ENCODE data around the gene PRKCZ.

Gene PRKCZ

DNA sequence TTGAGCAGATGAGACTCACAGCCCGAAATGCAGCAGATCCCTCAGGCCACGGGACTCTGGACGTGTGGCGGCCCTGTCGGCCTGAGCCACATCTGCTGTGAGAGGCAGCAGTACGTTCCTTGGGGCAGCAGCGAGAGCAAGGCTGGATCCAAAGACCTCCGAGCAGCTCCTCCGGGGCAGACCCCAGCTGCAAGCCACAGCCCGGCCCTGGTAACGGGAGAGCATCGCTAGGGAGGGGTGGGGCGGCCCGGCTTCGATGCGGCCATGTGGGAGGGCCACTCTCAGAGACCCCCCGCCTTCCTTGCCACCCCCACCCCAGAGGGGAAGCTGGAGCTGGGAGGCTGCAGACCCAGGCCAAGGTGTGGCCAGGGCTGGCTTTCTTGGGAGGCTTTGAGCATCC is 17.8 kb downstream of the PRKCZ start:
- no peak for DNase-seq

DNA sequence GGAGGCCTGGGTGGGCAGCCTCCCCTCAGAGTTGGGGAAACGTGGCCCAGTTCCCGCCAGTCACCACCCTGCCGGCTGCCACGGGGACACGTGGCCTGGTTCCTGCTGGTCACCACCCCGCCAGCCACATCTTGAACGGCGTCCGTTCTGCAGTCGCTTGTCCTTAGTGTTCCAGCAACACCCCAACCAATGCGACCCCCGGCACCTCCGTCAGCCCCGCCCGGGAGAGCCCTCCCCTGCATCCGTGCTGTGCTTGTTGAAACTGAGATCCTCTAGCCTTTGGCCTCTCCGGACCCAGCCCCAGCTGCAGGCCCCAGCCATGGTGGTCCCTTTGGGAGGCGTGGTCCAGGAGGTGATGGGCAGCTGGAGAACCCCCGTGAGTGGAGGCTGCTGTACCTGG is 18.7 kb downstream of the PRKCZ start:
- no peak for DNase-seq

DNA sequence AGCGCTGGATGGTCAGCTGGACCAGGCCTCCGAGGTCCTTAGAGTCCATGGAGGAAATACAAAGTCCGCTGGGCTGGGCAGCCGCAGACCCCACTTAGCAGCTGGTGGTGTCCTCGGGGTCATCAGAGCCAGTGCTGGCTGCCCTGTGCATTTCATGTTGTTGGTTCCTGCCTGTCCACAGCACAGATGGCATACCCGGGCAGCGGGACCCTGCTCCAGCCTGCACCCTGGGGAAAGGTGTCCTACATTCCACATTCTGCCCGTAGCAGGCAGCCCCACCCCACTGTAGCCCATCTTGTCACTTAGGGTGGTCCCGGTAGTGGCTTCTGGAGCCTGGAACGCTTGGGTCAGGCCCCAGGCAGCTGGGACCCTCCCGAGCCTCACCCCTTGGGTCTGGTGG is 19.8 kb downstream of the PRKCZ start:
- DNase-seq, result no peak

DNA sequence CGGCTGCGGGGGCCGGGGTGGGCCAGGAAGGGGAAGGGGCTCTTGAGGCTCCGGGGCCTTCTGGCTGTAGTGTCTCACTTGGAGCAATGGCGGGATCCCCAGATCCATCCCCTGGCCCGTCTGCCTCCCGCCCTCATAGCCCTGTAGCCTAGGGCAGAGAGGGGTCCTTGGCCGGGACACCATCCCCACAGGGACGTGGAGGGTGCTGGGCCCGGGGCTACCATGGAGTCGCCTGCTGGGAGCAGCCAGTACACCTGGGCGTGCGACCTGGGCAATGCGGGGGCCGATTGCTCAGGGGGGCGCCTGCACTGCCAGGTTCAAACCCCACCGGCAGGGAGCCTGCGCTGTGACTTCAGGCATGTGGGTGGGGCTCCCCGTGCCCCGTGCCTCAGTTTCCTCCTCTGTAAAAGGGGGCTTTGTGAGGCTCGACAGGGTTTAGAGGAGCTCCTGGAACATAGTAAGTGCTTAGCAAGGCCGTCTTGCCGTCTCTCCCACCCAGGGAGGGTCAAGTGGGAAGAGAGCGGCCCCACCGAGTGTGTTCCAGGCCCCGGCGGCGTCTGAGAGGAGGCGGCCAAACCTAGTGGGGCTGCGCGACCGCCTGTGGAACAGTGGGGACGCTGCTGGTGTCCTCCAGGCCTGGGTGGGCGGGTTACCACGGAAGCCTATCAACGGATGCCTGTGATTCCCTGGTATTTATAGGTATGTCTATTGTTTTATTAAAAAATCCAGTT is 20.8 kb downstream of the PRKCZ start:
- no peak for DNase-seq

DNA sequence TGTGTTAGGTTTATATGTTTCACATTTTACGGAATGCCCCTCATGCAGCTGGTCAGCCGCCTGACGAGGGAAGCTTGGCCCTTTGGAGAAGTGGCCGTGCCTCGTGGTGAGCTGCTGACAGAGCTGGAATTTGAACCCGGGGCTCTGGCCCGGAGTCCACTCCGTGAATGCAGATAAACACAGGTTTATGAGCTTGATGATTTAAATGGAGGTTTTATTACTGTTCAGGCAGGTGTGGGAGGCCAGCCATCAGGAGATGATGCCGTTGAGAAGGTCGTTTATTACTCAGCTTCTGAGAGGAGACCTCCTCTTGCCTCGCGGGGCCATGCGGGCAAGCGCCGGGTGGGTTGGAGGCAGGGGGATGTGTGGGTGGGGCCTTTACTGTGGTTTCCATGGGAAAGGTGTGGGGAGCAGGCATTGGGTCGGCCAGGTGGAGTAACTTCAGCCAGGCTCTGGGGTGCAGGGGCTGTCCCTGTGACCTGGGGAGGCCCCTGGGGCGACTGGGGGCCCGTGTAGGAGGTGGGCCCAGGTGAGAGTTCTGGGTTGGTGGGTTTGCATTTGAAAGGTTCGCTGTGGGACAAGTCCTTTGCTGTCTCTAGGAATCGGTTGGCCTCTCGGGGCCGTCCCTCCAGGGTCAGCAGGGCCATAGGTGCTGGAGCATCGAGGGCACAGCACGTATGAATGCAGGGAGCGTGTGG is 22.0 kb downstream of the PRKCZ start:
- no peak for DNase-seq

DNA sequence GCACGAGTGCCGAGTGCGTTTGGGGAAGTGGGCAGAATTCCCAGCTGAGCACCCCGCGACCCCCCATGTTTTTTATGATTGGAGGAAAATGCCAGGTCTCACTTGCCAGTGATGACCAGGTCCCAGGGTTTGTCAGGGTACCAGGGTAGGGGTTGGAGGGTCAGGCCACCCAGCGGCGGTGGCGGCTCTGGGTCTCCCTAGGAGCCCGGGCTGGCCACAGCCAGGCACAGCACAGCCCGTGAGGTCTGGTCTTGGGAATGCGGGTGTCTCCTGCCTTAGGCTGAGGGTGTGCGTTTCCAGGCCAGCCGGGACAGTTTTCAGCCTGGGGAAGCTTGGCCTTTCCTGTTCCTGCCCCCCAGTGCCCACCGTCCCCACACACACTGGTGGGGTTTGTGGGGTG is 22.7 kb downstream of the PRKCZ start:
- no peak for DNase-seq

DNA sequence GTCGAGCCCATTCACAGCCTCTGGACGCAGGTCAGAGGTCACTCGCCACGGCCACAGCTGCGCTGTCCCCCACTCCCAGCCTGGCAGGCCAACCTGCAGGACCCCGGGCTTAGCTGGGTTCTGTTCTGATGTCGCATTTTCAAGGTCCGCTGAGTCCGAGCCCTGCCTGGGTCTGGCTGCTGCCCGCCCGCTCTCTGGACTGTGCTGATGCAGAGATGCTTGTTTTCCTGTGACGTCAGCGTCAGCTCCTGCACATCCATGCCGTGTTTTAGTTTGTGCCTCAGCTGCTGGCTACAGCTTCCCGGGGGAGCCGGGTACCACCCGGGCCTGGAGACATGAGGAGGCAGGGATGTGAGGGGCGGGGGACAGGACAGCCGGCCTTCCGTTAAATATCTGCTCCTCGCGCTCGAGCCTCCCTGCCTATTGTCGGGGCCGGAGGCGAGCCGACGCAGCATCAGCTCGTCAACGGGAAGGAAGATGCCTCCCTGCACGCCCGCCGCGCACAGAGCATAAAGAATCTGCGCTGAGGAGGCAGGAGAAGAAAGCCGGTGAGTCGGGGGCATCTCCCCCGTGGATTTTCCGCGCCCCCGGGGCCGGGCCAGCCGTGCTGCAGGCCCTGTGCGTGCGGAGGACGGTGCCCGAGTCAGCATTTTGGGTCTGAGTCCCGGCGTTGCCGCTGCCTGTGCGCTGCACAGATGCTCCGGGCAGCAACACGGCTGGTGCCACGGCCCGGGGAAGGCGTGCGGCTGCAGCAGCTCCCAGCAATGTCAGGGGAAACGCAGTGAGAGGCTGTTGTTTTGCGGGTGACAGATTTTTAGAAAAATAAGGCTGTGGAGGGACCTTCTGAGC is 23.4 kb downstream of the PRKCZ start:
- no peak for DNase-seq

DNA sequence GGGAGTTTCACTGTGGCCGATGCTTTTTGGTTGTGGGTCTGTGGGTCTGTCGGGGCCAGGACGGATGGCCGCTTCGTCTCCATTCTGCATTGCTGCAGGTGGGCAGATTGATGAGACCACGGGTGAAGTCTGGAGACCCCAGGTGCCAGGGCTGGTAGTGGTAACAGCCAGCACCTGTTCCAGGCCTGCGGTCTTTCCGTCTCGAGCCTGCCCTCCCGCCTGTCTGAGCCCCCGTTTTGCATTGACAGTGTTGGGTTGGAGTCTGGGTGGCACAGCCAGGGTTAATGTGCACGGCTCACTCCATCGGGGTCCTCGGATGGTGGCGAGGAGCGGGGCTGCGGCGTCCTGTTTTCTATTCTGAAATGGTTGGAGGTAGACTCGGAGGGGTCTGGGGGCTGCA is 24.2 kb downstream of the PRKCZ start:
- no peak for DNase-seq

DNA sequence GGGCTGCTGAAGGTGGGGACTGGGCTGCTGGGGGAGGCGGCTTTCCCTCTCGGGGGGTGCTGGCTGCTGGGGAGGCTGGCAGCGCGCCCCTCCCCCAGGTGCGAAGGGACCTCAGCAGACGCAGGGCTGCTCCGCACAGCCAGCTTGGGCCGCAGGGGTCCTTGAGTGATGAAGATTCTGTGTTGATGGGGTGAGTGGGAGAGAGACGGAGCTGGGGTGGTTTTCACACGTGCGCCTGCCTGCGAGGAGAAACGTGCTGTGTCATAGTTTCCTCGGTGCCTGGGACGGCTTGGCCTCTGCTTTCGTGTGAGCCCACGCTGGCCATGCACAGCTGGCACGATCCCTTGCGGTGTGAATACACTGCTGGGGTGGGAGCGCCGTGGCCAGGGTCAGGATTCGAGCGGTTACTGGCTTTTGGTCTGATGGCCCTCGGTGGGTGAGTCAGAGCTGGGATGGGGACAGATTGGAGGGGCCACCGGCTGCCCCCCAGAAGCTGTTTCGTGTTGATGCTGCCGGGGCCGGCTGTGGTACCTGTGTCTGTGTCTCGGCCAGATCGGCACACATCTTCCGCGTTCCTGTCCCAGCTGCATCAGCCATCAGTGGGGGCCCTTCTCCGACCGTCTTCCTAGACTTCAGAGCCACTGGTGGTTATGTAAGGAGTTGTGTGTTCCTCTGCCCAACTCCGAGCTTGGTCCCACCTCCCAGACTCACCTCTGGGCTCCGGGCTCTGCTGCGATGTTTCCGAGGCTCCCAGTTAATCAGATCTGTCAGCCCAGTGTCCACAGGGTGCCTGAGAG is 24.9 kb downstream of the PRKCZ start:
- no peak for DNase-seq

DNA sequence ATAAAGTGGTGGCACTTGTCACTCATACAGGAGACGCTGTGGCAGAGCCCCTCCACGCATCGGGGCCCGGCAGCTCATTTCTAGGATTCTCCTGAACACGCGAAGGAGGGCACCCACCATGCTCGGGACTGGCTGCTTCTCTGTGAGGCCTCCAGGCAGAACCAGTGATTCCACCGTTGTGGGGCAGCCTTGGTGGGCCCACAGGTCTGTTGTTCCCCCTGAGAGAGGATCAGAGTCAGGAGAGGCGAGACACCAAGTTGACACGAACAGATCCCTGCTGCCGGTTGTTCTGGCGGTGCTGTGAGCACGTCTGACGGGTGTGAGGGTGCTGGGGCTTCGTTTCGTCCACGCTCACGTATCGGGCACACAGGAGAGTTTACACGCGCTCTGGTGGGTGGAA is 26.6 kb downstream of the PRKCZ start:
- no peak for DNase-seq

DNA sequence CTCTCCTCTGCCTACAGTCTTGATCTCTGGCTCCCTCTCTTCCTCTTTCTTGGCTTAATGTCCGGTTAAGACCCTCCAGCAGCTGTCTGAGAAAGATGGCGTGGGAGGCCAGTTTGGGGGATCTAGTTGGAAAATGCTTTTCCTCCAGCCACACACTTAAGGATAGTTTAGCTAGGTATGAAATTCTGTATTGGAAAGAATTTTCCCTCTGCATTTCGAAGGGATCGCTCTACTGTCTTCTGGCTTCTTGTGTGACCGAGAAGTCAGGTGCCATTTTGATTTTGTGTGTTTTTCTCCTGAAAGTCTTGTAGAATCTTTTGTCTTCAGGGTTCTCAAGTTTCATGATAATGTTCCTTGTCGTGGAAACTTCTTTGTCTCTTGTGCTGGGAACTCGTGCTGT is 28.0 kb downstream of the PRKCZ start:
- no peak for DNase-seq

DNA sequence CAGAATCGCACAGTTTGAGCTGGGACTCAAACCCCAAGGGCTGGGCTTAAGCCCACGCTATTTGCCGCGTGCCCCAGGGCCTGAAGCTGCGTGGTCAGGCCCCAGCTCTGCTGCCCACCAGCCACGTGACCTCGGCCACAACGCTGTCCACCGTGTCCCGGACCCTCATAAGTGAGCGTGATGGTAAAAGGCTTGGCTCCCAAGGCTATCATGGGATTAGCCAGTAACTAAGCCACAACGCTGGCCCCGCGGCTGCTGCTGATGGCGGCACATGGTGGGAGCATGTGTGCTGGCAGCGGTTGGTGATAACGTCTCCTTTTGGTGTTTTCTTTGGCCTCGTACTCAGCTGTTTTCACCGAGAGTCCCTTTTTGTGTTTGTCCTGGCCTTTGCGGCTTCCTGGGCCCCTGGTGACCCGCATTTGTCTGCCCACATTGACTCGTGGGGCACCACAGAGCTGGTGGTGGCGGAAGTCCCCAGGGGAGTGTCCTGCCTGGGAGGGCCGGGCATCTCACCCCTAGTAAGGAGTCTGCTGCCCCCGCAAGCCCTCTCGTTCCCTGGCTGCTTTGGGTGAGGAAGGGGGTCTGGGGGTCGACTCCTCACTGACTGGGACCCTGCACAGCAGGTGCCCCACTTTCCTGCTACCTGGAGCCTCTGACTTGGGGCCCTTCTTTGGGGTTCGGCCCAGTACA is 29.3 kb downstream of the PRKCZ start:
- DNase-seq, result no peak

DNA sequence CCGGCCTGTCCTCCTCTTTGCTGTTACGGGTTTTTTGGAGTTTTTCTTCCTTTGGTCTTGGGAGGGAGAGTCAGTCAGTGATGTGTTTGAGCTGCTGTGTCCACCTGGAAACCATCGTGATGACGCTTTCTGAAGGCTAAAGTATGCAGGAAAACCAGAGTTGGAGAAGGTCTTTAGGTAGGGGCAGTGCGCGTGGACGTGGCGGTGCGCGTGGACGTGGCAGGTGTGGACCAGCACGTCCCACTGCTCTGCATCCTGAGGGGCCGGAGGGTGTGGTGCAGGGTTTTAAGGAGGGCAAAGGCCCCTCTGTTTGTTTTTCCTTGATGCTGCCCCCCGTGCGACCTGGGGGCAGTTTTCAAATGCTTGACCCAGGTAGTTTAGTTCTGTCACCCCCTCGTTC is 29.9 kb downstream of the PRKCZ start:
- no peak for DNase-seq

DNA sequence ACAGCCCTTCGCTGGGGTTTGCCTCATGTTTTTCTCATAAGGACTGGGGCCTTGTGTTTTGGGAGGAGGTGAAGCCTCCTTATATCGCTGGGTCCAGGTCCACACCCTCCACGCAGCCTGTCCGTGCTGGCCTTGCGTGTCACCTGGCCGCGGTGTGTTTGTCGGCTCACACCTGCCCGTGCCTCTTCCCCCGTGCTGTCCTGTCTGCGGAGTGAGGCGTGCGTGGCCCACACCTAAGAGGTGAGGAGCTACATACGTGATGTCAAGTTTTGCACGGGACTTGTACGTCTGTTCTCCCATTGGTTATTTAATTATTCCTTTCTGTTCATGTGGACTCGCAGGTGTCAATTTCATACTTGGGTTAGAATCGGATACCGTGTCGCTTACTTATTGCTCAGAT is 30.7 kb downstream of the PRKCZ start:
- DNase-seq, result no peak

DNA sequence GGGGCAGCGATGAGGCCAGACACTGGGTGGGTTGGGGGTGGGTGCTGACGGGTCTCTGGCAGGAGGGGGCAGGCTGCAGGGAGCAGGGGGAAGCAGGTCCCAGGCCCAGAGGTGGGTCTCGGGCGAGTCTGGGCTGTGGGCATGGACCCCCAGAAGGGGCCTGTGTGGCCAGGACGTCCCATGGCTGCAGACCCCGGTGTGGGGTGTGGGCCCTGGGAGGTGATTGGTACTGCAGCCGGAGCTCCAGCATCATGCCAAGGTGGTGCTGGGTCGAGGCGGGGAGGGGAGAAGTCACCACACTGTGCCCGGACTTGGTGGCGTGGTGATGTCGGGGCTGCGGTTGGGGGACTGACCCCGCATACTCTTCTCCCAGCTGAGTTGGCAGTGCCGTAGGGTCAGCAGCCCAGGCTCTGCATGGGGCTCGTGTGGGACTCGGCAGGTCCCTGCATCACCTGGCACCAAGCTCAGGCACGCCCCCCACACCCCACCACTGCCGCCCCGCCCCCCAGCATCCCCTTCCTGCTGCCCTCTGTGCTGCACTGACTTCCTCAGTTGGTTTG is 31.2 kb downstream of the PRKCZ start:
- DNase-seq, result no peak

DNA sequence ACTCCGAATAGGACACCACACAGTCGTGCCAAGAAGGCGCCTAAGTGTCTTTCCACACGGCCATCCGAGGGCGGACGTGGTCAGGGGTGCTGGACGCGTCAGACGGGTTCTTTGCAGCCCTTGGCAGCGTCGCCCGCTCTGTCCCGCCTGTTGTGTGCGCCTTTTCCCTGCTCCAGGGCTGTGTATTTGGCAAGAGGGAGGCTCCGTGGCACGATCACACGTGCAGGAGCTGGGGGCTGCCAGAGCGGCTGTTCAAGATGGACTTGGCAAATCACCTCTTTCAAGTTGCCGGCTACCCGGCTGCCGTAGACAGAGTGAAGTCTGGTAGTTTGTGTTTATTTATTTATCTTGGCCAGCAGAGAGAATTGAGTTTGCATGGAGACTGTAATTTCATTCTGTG is 31.9 kb downstream of the PRKCZ start:
- DNase-seq, result no peak

DNA sequence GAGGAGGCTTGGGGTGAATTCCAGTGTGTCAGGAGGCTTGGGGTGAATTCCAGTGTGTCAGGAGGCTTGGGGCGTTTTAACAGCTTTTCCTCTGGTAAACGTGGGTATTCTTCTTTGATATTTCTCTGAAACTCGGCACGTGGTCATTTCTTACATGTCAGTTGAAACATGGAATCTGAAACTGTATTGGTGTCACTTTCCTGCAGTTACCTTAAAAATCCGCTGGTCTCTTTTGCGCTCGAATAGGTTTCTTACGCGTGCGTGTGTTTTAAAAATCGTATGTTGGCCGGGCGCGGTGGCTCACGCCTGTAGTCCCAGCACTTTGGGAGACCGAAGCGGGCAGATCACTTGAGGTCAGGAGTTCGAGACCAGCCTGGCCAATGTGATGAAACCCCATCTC is 33.5 kb downstream of the PRKCZ start:
- no peak for DNase-seq

DNA sequence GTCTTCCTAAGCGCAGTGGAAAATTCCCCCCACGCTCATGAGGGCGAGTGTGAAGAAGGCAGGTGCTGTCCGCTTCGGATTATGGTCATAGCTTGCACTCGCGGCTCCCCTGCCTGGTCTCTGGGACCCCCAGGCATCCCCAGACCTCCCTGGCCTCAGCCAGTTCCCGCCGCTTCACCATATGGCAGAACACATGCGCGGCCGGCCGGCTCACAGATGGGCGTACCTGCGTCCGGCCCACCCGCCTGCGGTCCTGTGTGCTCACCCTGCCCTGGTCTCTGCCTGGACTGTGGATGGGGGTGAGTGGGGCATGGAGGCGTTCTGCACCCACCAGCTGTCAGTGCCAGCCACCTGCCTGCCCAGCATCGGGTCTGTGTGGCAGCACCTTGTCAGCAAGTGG is 34.1 kb downstream of the PRKCZ start:
- no peak for DNase-seq

DNA sequence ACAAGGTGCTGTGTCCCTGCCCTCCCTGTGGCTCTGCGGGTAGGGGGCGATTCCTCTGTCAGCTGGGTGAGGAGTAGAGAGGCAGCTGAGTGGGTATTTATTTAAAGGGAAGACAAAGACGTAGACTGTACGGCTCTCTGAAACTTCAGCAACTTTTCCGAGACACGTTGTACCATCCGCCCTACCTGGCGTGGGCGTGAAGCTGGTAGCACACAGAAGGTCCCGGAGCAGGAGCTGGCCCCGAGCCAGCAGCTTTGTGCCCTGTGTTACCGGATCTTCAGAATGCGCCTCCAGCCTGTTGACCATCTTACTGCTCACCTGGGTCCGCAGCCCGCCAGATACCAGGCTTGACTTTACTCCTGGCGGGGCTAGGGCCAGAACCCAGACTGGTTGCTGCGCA is 34.9 kb downstream of the PRKCZ start:
- no peak for DNase-seq

DNA sequence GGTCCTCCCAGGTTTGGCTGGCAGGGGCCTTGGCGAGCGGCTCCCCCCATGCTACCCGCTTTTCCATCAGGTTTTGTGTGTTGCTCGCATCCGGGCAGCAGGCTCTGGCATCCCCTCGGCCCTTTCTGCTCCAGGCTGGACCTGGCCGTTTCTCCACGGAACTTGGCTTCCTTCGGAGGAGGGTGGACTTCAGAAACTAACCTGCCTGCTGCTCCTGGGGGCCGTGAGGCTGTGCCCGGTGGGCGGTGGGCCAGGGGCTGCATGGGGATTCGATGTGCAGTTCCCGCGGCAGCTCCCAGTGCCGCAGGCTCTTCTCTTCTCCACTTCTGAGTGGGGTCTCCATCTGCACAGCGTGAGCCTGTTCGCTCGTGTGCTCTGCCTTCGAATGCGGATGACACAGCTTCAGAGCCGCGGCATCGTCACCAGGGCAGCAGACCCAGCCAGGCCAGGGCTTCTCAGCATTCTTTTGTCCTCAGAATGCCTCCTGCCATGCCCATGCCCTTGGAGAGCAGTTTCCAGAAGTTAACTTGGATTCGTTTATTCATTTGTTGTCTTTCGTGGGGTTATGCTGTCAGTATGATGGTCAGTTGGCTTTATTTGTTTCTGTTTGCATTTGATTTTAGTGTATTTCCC is 36.4 kb downstream of the PRKCZ start:
- DNase-seq, result no peak

DNA sequence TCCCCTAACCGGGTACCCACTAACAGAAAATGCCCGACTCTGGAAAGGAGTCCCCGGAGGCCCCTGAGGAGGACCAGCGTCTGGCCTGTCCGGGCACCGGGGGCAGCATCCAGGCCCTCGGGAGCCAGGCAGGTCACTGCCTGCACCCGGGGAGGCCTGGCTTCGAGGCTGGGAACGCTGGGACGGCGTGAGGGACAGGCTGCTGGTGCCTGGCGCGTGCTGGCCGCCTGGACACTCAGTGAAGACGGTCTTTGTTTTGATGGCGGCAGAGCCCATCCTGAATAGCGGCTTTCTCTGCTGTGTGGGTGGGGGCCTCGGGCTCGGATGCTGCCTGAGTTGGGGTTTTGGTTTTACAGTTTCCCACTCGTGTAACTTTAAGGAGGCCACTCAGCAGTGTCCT is 37.6 kb downstream of the PRKCZ start:
- no peak for DNase-seq

DNA sequence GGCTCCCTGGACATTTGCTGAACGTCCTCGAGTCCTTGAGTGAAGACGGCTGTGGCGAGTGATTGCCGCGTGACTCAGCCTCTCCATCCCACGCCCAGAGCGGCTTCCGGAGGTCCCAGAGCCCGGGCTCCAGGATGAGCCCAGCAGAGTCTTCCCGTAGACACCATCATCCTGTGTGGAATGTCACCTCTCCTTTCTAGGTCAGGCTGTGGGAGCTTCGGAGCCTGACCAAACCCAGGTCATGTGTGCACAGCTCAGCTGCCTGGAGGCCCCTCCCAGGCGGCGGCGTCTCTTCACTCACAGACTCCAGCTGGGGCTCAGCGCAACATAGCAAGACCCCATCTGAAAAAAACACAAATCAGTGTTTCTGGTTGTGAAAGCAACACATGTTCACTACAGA is 38.2 kb downstream of the PRKCZ start:
- DNase-seq, result no peak

Measured in CD4-positive, alpha-beta T cell treated with Interleukin-21 for 1 hour (primary cell).